ENCODE measurements around the gene OBSCN.

- TF ChIP-seq CTCF (CRISPR knock-in tag; IDR thresholded peaks at IDR 0.05) (no peak), ESRRA (CRISPR knock-in tag; IDR thresholded peaks at IDR 0.05; ENCODE audit: low read depth) (no peak), RFXAP (CRISPR knock-in tag; IDR thresholded peaks at IDR 0.05; ENCODE audit: borderline replicate concordance) (no peak), ARHGAP35 (CRISPR knock-in tag; IDR thresholded peaks at IDR 0.05; ENCODE audit: borderline replicate concordance) (no peak), ATF7-NPFF (CRISPR knock-in tag; IDR thresholded peaks at IDR 0.05; ENCODE audit: low read depth) (no peak), NRL (CRISPR knock-in tag; IDR thresholded peaks at IDR 0.05; ENCODE audit: borderline replicate concordance) (no peak), ZBTB7A (CRISPR knock-in tag; IDR thresholded peaks at IDR 0.05) (no peak), JUN (CRISPR knock-in tag; IDR thresholded peaks at IDR 0.05) (no peak), ZBTB43 (CRISPR knock-in tag; conservative IDR thresholded peaks at IDR 0.05) (no peak), TAF1 (CRISPR knock-in tag; IDR thresholded peaks at IDR 0.05) (no peak)
- TF ChIP-seq, protein P1, sequence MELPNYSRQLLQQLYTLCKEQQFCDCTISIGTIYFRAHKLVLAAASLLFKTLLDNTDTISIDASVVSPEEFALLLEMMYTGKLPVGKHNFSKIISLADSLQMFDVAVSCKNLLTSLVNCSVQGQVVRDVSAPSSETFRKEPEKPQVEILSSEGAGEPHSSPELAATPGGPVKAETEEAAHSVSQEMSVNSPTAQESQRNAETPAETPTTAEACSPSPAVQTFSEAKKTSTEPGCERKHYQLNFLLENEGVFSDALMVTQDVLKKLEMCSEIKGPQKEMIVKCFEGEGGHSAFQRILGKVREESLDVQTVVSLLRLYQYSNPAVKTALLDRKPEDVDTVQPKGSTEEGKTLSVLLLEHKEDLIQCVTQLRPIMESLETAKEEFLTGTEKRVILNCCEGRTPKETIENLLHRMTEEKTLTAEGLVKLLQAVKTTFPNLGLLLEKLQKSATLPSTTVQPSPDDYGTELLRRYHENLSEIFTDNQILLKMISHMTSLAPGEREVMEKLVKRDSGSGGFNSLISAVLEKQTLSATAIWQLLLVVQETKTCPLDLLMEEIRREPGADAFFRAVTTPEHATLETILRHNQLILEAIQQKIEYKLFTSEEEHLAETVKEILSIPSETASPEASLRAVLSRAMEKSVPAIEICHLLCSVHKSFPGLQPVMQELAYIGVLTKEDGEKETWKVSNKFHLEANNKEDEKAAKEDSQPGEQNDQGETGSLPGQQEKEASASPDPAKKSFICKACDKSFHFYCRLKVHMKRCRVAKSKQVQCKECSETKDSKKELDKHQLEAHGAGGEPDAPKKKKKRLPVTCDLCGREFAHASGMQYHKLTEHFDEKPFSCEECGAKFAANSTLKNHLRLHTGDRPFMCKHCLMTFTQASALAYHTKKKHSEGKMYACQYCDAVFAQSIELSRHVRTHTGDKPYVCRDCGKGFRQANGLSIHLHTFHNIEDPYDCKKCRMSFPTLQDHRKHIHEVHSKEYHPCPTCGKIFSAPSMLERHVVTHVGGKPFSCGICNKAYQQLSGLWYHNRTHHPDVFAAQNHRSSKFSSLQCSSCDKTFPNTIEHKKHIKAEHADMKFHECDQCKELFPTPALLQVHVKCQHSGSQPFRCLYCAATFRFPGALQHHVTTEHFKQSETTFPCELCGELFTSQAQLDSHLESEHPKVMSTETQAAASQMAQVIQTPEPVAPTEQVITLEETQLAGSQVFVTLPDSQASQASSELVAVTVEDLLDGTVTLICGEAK (IDR thresholded peaks at IDR 0.05) = no peak
- TF ChIP-seq, protein P1 (CRISPR knock-in tag; IDR thresholded peaks at IDR 0.05) = no peak
Observed at GRCh38 chr1:228358764-228359612, 151.1 kb downstream of the OBSCN start.
